Caco-2 (cell line): ENCODE measurements around the gene SMIM36. TPM values are rescaled to one million over a fixed set of nuclear protein-coding genes. Genes with fewer than 3 reads are reported as not detected.

Experiments
- BruUV-seq: library from RNA; stranded (reverse); fragments of 400-500 nt; replicated peaks from 2 replicates; lab custom pipeline; 2021; lab: Mats Ljungman, UMichigan
- CTCF ChIA-PET: fragments of 300-600 bp; sonication (Branson Sonifier 250); formaldehyde crosslinking; loops from one replicate; lab custom pipeline; 2022; ENCODE audit warnings: antibody characterized with exemption; lab: Charles Lee
- POLR2A ChIA-PET: fragments of 300-600 bp; sonication (Branson Sonifier 250); formaldehyde crosslinking; loops from one replicate; lab custom pipeline; 2022; ENCODE audit warnings: antibody characterized with exemption; lab: Charles Lee
- DNase-seq, 2 experiments: peaks; one replicate each; pipeline versions ENCODE4 v3.0.0 to v3.0.0-alpha.2; 2020 to 2022
- H3K27me3 ChIP-seq: replicated peaks from 2 replicates; pipeline ENCODE4 v1.6.0; 2011; ENCODE audit warnings: low read length; ENCODE audit not compliant: control insufficient read depth, insufficient read depth
- H3K36me3 ChIP-seq: 2 replicates; pipeline ENCODE4 v1.5.1; 2011; ENCODE audit warnings: low read length; ENCODE audit not compliant: control insufficient read depth, insufficient read depth
- H3K4me1 ChIP-seq: fragments of 250-450 bp; sonication (Bioruptor Pico); 2 replicates; pipeline ENCODE4 v1.5.1; 2020; ENCODE audit warnings: mild to moderate bottlenecking
- H3K4me3 ChIP-seq: 2 replicates; pipeline ENCODE4 v1.5.1; 2011; ENCODE audit warnings: low read depth, mild to moderate bottlenecking, control low read depth, low read length
- H3K9me3 ChIP-seq: fragments of 250-450 bp; sonication (Bioruptor Pico); 2 replicates; pipeline ENCODE4 v1.5.1; 2020; ENCODE audit warnings: mild to moderate bottlenecking, moderate library complexity
- H3K27ac Mint-ChIP-seq: one replicate; pipeline ENCODE4 v1.8.0; 2022; ENCODE audit warnings: mixed read lengths; ENCODE audit not compliant: unreplicated experiment
- H3K27me3 Mint-ChIP-seq: one replicate; pipeline ENCODE4 v1.8.0; 2022; ENCODE audit warnings: mixed read lengths; ENCODE audit not compliant: insufficient read depth, unreplicated experiment
- H3K36me3 Mint-ChIP-seq: one replicate; pipeline ENCODE4 v1.8.0; 2022; ENCODE audit warnings: mild to moderate bottlenecking, mixed read lengths; ENCODE audit not compliant: insufficient read depth, unreplicated experiment
- H3K4me1 Mint-ChIP-seq: one replicate; pipeline ENCODE4 v1.8.0; 2022; ENCODE audit warnings: low read depth, mixed read lengths; ENCODE audit not compliant: unreplicated experiment
- H3K4me3 Mint-ChIP-seq: one replicate; pipeline ENCODE4 v1.8.0; 2022; ENCODE audit warnings: mild to moderate bottlenecking, moderate library complexity, mixed read lengths; ENCODE audit not compliant: unreplicated experiment
- H3K9me3 Mint-ChIP-seq: one replicate; pipeline ENCODE4 v1.8.0; 2022; ENCODE audit warnings: mixed read lengths; ENCODE audit not compliant: unreplicated experiment
- intact Hi-C: fragments of 100-400 bp; cut with micrococcal nuclease; formaldehyde crosslinking; loops from one replicate; pipeline ENCODE4 v1.10.0; 2022; ENCODE audit not compliant: unreplicated experiment
- total RNA-seq: library from RNA; stranded (reverse); gene quantifications from 2 replicates; pipeline ENCODE4 v1.2.3, GENCODE V29; 2022
- TF ChIP-seq, protein P1 (sequence below), 2 experiments: fragments of 200-600 bp in 1 of 2; IDR thresholded peaks; 1 replicate in 1 of 2; 2 replicates in 1 of 2; pipeline versions ENCODE4 v1.5.1 to v1.8.0; 2011 to 2022; ENCODE audit warnings: antibody characterized with exemption in 1 of 2, control low read depth in 1 of 2, inconsistent platforms in 1 of 2, low read depth in 1 of 2, low read length in 1 of 2, mild to moderate bottlenecking in 1 of 2, moderate library complexity in 1 of 2; ENCODE audit not compliant: insufficient read depth in 1 of 2, severe bottlenecking in 1 of 2, unreplicated experiment in 1 of 2

Gene SMIM36
- total RNA-seq, 1 experiment from 2014 or later = not detected

DNA sequence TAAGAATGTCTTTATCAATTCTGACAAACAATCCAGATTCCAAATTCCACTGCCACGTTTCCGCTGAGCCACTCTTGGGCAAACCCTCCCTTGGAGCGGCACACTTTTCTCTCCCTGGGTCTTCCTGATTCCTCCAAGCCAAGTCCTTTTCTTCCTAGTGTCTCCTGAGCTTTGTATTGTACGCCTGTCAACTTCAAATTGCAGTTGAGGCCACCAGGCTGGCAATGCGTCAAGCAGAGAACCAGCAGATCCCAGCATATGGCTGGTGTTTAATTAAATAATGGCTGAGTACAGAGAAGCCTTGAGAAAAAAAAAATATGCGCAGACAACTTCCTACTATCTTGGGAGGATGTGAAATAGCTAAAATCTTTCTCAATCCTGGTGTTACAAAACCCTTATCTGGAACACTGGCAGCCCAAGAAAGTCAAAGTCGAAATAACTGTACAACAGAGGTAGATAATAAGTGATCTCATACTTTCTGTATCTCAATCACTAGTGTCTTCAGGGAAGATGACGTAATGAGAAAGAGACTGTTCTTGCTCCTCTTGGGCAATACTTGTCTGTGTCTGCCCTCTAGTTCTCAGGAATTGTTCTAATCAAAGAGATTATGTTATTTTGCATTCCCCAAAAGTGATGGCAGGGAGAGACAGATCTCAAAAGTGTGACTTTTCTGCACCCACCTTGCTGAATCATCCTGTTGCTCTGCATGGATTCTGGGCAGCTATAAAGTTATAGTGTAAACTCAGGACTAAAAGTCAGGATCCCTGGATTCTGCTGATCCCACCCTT lies 15.0 kb downstream of the SMIM36 start:
- peaks cover 20% of the 10 kb centered on the region for H3K4me1 ChIP-seq
- Mint-ChIP-seq H3K9me3 (no peaks in the 10 kb centered on the region), H3K4me1 (peaks cover 20% of the 10 kb centered on the region), H3K27ac (peak overlapping the region; percentile 68), H3K36me3 (no peaks in the 10 kb centered on the region), H3K27me3 (no peaks in the 10 kb centered on the region), H3K4me3 (peak overlapping the region; percentile 49)
- H3K4me3 ChIP-seq = no peak overlapping the region
- ChIA-PET CTCF (no interaction called here), POLR2A (no interaction called here)
- TF ChIP-seq, protein P1, sequence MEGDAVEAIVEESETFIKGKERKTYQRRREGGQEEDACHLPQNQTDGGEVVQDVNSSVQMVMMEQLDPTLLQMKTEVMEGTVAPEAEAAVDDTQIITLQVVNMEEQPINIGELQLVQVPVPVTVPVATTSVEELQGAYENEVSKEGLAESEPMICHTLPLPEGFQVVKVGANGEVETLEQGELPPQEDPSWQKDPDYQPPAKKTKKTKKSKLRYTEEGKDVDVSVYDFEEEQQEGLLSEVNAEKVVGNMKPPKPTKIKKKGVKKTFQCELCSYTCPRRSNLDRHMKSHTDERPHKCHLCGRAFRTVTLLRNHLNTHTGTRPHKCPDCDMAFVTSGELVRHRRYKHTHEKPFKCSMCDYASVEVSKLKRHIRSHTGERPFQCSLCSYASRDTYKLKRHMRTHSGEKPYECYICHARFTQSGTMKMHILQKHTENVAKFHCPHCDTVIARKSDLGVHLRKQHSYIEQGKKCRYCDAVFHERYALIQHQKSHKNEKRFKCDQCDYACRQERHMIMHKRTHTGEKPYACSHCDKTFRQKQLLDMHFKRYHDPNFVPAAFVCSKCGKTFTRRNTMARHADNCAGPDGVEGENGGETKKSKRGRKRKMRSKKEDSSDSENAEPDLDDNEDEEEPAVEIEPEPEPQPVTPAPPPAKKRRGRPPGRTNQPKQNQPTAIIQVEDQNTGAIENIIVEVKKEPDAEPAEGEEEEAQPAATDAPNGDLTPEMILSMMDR (IDR thresholded peaks at IDR 0.05; ENCODE audit: insufficient read depth in 1 of 2, low read depth in 1 of 2, low read length in 1 of 2, severe bottlenecking in 1 of 2, unreplicated experiment in 1 of 2) = no peak
- no peaks in the 10 kb centered on the region for H3K36me3 ChIP-seq
- peak; percentile 56 to 63 for DNase-seq
- H3K27me3 ChIP-seq = no peaks in the 10 kb centered on the region
- no TSS peak for BruUV-seq
- H3K9me3 ChIP-seq = no peaks in the 10 kb centered on the region
- intact Hi-C loops = loop anchor here (1.0 to 5.0 kb wide), 4 partner anchors 41 to 89 kb away; partner anchors contain the start of gene MMD

DNA sequence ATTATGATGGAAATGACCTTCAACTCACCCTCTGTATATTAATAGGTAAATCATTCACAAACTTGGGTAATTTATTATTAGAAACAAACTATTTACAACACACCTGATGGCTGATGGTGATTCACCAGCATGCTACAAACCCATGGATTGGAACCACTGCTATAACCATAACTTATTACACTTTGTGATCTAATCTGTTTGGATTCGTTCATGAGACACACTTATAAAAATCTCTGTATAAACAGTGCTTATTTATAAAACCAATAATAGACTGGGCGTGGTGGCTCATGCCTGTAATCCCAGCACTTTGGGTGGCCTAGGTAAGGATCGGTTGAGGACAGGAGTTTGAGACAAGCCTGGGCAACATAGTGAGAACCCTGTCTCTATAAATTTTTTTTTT lies 16.0 kb downstream of the SMIM36 start:
- H3K36me3 Mint-ChIP-seq = no peaks in the 10 kb centered on the region
- BruUV-seq = no TSS peak
- no peaks in the 10 kb centered on the region for H3K27me3 Mint-ChIP-seq
- H3K4me3 ChIP-seq = no peak overlapping the region
- ChIA-PET CTCF (no interaction called here), POLR2A (no interaction called here)
- no peaks in the 10 kb centered on the region for H3K9me3 Mint-ChIP-seq
- H3K4me1 ChIP-seq = peaks cover 20% of the 10 kb centered on the region
- H3K27me3 ChIP-seq = no peaks in the 10 kb centered on the region
- H3K9me3 ChIP-seq = no peaks in the 10 kb centered on the region
- no peaks in the 10 kb centered on the region for H3K36me3 ChIP-seq
- no peak overlapping the region for H3K27ac Mint-ChIP-seq
- peaks cover 20% of the 10 kb centered on the region for H3K4me1 Mint-ChIP-seq
- TF ChIP-seq, protein P1 (IDR thresholded peaks at IDR 0.05; ENCODE audit: insufficient read depth in 1 of 2, low read depth in 1 of 2, low read length in 1 of 2, severe bottlenecking in 1 of 2, unreplicated experiment in 1 of 2) = no peak
- no peak overlapping the region for H3K4me3 Mint-ChIP-seq
- DNase-seq = no peak
- intact Hi-C loops = loop anchor here (5.0 kb wide), 1 partner anchor 88 kb away; no protein-coding TSS in a partner anchor

DNA sequence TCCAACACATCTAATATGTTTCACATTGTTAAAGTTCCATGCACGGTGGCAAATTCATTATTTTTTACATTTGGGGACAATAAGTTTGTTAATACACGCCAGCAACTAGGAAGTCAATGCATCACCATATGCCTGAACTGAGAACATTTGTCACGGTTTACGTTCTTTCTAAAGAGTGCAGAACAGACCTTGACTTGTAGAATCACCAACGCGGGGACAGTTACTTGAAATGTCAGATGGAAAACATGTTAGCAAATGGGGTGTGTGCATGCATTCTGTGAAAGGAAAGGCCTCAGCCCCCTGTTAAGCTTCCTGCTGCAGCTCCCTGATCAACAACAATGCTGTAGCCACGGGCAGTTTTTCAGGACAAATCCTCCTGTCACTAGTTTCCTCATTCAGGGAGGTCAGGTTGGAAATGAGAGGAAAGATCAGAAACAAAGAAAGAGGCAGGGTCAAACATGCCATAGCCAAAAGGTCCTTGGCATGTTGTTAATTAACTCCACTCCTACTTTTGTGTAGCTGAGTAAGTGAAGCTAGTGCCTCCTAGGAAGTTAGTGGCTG lies 18.4 kb downstream of the SMIM36 start:
- intact Hi-C loops = no loop called here
- no peak overlapping the region for H3K4me3 Mint-ChIP-seq
- no TSS peak for BruUV-seq
- Histone ChIP-seq H3K4me3 (no peak overlapping the region), H3K9me3 (no peaks in the 10 kb centered on the region), H3K4me1 (peaks cover 20% of the 10 kb centered on the region), H3K36me3 (no peaks in the 10 kb centered on the region), H3K27me3 (no peaks in the 10 kb centered on the region)
- no peak overlapping the region for H3K27ac Mint-ChIP-seq
- no peaks in the 10 kb centered on the region for H3K9me3 Mint-ChIP-seq
- ChIA-PET CTCF (no interaction called here), POLR2A (no interaction called here)
- no peak for DNase-seq
- no peaks in the 10 kb centered on the region for H3K27me3 Mint-ChIP-seq
- H3K36me3 Mint-ChIP-seq = no peaks in the 10 kb centered on the region
- TF ChIP-seq, protein P1 (IDR thresholded peaks at IDR 0.05; ENCODE audit: insufficient read depth in 1 of 2, low read depth in 1 of 2, low read length in 1 of 2, severe bottlenecking in 1 of 2, unreplicated experiment in 1 of 2) = no peak
- peaks cover 20% of the 10 kb centered on the region for H3K4me1 Mint-ChIP-seq
